NCI-H2196 treated with DMSO at 0.1 percent for 48 hours (cell line): ENCODE measurements around the gene GALNT11.

Source experiments
- DNase-seq: peaks from one replicate; lab custom pipeline; 2025; ENCODE audit not compliant: unreplicated experiment; lab: John Stamatoyannopoulos, UW

The GALNT11 gene

GRCh38 chr7:152144557-152145245 is 119.2 kb downstream of the GALNT11 start:
- no peak for DNase-seq

- DNase-seq = no peak
Measured at GRCh38 chr7:152145853-152146466, 120.5 kb downstream of the GALNT11 start.

GRCh38 chr7:152148706-152149105 is 123.2 kb downstream of the GALNT11 start:
- DNase-seq = no peak

- DNase-seq = no peak
Measured at GRCh38 chr7:152149363-152149762, 123.9 kb downstream of the GALNT11 start.

- no peak for DNase-seq
Measured at GRCh38 chr7:152152267-152152666, 126.8 kb downstream of the GALNT11 start.

- DNase-seq = no peak
Measured at GRCh38 chr7:152158801-152159587, 133.5 kb downstream of the GALNT11 start.

GRCh38 chr7:152161171-152161570 is 135.7 kb downstream of the GALNT11 start:
- DNase-seq = no peak

GRCh38 chr7:152162287-152162686 is 136.8 kb downstream of the GALNT11 start:
- no peak for DNase-seq
